ENCODE results near the gene ZNF597.

Gene ZNF597, protein sequence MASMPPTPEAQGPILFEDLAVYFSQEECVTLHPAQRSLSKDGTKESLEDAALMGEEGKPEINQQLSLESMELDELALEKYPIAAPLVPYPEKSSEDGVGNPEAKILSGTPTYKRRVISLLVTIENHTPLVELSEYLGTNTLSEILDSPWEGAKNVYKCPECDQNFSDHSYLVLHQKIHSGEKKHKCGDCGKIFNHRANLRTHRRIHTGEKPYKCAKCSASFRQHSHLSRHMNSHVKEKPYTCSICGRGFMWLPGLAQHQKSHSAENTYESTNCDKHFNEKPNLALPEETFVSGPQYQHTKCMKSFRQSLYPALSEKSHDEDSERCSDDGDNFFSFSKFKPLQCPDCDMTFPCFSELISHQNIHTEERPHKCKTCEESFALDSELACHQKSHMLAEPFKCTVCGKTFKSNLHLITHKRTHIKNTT

DNA sequence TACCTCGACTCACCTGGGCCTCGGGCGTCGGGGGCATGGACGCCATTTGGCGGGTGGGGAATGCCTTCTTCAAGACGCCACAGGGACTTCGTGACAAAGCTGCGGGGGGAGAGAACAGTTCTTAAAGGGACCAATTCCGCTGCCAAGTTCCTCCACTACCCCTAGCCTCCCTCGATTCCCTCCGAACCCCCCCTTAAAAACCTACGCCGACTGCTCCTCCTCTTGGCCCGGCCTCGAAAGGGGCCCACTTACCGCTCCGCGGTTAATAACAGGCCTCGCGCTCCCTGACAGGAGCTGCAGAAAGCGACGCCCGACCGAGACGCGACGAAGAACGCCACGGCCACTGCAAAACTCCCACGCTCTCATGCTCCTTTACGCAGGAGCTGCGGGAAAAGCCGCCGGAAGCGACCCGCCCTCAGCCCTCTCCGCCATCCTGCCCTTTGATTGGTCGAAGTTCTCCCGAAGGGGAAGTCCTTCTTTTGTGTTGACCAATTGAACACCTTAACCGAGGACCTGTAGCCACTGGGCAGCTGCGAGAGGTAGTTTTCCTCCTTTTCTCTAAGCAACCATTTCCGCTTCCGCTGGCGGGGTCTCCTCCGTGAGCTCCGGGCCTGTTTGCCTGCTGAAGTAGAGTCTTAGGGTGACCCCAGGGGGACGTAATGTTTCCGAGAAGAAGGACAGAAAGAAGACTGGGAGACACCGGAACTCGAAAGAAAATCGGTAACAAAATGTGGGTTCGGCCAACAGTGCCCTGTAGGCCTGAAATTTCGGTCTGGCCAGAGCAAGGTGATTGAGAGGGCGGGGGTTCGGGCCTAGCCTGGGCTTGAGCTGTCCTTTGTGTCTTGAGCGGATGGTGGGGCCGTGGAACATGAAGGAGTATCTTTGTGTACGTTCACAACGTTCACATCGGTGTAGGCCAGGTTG, at the start of gene ZNF597, which contains the start of gene NAA60:
TSS of gene ZNF597 (minus strand) at position 397 of the 924 bp plus-strand sequence. CDS start at position 46, 351 bp downstream.
TSS of gene NAA60 (plus strand) at position 573 of the 924 bp plus-strand sequence. CDS start 32,548 bp downstream, outside the sequence.
- in situ Hi-C loops (cut with HindIII; ENCODE audit: low sequenced_read_pairs), result no loop called here

DNA sequence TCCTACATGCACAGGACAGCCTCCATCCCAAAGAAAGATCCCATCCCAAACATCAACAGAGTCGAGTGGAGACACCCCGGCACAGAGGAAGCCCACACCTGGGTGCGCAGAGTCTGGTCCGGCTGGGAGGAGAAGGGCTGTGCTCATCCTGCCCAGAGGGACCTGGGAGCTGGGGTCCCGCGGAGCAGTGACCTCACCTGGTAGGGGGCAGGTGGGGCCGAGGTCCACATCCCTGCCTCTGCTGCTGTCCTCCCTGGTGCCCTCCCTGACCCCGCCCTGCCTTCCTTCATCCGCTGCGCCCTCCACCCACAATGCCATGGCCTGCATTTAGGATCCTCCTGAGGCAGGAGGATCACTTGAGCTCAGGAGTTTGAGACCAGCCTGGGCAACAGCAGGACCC, 49.1 kb upstream of the ZNF597 start:
- in situ Hi-C loops (cut with HindIII; ENCODE audit: low sequenced_read_pairs), result no loop called here

DNA sequence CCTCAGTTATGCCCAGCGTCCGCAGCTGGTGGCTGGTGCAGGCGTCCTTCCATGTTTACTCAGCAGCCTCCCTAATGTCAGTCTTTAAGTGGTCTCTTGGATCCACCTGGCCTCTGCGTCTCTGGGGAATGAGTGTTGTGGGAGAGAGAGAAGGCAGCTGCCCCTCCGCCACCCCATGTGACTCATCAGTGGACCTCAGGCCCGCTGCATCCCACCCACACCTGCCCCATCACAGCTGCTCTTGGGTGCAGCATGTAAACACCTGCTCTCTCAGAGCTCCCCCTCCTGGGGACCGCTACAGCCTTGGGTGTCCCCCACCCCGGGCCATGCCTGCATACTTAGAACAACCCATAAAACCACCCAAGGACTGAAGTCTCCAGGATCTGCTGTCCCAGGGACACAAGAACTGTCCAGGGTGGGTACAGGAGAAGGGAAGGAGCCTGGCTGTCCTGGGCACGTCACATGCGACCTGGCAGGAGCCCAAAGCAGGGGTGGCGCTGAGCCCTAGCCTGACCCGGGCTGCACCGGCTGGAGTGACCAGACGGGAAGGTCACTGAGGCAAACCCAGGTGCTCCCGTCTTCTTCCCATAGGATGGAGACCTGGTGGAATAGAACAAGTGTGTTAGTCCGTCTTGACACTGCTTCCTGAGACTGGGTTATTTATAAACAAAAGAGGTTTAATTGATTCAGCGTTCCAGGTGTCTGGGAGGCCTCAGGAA, 47.8 kb upstream of the ZNF597 start:
- in situ Hi-C loops (cut with HindIII; ENCODE audit: low sequenced_read_pairs), result no loop called here

DNA sequence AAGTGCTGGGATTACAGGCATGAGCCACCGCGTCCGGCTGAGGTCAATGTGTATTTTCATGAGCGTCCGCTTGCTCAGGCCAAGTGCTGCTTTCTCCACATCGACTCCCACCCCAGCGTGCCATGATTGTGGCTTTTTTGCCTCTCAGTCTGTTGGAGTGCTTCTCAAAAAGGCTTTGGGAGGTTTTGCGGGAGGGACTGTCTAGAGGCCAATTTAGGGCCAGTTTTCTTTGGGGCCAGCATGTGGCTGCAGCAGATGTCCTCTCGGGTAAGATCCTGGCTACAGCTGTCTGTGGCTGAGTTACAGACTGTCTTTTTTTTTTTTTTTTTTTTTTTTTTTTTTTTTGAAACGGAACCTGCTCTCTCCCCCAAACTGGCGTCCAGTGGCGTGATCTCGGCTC, 45.5 kb upstream of the ZNF597 start:
- in situ Hi-C loops (cut with HindIII; ENCODE audit: low sequenced_read_pairs), result no loop called here

DNA sequence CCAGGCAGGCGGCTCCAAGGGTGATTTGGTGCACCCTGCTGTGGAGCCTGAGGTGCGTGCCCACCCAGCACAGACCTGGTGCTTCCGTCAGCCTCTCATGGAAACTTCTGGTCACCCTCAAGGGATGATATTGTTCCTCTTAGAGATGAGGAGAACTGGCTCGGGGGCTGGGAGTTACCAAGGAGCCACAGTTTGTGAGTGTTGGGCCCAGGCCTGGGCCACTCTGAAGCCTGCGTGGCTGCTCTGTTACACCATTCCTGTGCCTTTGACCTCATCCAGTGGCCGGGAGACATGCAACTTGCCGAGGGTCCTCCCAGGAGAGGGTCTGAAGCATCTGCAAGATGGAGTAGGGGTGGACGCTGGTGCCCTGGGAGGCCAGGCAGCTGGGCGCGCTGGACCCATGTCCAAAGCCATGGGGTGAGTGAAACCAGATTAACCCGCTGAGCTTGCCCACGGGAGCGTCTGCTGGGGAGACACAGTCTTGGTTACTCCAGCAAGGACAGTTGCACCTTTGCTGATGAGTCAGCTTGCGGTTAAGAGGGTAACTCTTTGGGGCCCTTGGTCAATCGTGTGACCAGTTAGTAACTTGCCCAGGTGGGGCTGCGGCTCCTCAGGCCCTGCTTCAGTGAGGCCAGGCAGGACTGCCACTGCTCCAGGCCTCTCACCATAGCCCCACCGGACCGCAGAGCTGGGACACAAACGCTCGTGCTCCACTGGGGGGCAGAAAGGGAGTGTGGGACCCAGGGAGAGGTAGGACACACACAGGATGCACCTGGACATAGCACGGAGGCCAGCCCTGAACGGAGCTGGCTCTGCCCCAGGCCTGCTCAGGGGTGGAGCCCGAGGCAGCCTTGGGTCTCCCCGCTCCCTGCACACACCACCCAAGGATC, 44.5 kb upstream of the ZNF597 start:
- in situ Hi-C loops (cut with HindIII; ENCODE audit: low sequenced_read_pairs), result no loop called here

DNA sequence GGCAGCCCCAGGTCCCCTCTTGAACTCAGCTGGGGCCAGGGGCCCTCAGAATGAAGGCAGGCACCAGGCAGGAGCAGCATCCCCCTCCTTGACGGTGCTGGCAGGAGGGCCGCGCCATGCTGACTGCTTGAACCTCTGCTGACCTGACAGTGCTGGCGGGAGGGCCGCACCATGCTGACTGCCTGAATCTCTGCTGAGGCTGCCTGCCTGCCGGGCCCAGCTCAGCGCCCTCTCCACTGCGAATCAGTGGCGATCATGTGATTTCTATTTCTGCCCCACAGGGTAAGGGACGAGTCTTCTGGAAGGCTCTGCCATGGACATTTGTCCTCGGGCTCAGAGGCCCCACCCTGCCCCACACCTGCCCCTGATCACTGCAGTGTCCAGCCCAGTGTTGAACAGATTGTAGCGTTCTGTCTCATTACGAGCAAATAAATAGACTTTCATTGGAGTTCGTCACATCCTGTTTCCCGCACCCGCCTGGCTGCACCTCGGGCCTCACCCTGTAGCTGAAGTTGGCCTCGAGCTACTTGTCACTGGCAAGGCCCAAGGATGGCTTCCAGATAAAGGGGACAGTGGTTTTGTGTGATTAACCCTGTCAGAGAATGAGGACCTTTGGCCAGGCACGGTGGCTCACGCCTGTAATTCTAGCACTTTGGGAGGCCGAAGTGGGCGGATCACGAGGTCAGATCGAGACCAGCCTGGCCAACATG, 43.4 kb upstream of the ZNF597 start:
- in situ Hi-C loops (cut with HindIII; ENCODE audit: low sequenced_read_pairs), result no loop called here

DNA sequence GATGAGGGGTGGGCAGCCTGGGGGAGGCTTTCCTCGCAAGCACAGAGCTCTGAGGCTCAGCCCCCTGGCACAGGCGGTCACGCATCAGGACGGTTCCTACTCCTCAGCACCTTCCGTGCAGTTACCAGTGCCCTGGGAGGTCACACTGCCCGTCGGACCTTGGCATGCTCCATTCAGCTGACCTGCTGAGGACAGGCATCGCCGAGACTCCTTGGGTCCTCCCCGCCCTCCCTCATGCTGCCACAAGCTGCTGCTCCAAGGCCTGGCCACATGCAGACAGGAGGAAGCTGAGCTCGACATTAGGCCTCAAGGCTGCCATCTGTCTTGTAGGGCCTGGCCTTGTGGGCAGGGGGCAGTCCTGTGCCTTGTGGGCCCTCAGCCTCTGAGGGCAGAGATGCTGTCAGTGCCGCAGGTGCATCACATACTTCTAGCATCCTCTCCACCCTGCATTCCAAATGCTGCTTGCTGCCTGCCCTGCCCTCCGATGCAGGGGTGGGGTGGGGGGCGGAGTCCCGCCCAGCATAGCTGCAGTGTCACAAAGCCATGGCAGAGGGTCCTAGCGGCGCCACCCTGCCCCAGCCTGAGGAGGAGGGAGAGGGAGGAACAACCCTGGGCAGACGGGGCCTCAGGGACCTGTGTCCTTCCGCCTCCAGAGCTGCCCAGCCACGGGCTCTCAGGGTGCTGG, 42.7 kb upstream of the ZNF597 start:
- in situ Hi-C loops (cut with HindIII; ENCODE audit: low sequenced_read_pairs), result no loop called here

DNA sequence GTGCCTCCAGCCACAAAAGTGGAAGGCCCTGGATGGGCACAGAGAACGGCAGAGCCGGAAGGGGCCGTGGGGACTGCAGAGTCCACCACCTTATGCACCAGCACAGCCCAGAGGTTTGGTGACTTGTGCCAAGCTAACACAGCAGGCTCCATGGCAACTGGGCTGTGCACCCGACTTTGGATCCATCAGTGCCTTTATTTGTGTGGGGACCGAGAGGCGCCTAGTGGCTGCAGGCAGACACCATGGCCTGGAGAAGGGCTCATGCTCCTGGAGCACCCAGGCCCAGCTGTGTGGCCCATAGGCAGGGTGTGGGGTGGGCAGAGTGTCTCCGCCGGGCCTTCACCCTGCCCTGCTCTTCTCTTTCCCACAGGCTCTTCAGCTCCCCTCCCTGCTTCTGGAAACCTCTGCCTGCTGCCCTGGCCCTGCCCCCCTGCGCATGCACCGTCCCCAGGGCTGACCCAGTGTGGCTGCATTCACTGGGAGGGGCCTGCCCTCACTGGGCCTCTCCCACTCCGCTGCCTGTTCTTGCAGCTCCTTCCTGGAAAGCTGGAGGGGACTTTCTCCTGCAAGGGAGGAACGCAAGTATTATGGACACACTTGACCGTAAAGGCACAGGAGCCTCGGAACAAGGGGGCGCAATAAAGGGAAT, 41.9 kb upstream of the ZNF597 start:
- in situ Hi-C loops (cut with HindIII; ENCODE audit: low sequenced_read_pairs), result no loop called here

DNA sequence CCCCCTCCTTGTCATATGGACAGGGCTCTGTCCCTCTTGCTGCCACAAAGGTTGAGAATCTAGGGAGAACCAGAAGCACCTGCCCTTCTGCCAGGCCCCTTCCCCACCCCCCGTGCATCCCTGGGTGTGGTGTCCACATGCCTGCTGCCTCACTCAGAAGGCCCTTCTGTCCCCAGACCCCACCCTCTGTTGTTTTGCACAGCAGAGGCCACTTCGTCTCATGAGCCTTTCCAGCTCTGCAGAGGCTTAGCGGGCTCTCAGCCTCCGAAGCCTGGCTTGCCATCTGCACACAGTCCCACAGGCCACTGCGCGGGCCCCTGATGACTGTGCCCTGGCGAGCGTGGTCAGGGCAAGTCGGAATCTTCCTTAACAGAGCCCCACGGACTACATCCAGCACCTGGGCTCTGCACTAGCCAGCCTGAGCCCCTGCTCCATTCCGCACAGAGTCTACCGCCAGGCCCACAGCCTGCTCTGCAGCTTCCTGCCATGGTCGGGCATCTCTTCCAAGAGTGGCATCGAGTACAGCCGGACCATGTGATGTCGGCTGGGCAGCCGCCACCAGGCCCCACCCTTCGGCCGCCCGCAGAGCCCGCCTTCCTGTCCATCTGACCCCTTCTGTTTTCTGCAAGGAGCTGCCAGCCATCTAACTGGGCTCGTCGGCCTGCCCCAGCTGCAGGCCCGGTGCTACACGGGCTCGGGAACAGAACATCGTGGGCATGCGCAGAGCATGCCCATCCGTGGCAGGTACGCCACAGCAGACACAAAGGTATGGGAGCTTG, 41.2 kb upstream of the ZNF597 start:
- in situ Hi-C loops (cut with HindIII; ENCODE audit: low sequenced_read_pairs), result no loop called here

DNA sequence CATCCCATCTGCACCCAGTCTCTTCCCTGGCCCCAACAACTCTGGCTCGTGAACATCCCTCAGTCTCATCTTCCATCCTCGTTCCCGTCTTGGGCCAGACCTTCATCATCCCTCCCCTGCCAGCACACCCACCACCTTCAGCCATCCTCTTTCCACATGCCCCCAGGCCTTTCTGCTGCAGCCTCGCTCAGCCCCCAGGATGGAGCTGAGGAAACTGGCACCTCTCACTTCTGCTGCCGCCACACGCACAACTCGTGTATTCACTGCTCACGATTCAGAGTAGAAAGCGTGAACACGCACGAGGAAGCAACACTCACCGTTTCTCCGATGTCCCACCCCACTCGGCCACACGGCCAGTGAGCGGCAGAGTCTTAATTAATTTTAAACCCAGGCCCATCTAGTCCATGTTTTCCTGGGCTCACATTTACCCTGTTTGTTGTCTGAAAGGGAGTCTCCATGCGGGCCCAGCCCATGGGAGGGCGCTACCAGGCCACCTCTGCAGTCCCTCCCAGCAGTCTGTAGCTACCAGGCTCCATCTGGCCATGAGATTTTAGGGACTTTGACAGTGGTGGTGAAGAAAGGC, 39.4 kb upstream of the ZNF597 start:
- in situ Hi-C loops (cut with HindIII; ENCODE audit: low sequenced_read_pairs), result no loop called here

DNA sequence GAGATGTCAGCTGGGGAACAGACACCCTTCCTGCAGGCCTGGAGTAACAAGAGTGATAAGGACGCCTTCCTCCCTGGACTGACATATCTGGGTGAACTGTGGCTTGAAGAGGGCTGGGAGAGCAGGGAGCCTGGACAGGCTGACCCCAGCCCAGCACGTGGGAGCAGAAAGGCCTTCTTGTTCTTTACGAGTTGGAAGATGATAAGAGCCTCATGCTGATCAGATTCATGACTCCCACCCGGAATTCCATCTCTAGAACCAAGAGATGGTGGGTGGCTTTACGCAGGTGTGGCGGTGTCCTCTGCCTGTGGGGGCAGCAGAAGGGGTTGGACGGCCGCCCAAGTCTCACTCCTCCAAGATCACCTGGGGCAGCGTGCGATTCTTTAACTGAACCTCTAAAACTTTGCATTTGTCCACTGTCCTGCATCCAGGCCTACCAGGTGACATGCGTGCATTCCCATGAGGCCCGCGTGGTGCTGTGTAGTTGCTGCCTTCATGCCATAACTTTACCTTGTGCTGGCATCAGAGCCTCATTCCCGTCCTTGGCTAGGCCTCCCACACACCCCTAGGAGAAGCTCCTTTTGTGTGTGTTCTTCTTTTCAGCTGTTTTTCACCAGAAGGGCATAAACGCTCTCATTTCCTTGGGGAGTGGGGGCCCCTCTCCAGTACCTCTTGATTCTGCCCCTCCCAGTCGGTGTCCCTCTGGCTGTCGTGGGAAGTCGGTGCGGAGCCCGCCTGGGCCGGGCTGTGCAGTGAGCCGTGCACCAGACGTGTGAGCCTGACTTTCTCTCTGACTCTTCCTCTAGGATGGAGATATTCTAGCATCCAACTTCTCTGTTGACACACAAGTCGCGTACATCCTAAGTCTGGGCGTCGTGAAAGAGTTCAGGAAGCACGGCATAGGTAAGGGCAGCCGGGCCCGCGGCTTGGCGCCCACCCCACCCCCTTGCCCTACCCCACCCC, 38.7 kb upstream of the ZNF597 start:
- in situ Hi-C loops (cut with HindIII; ENCODE audit: low sequenced_read_pairs), result no loop called here

DNA sequence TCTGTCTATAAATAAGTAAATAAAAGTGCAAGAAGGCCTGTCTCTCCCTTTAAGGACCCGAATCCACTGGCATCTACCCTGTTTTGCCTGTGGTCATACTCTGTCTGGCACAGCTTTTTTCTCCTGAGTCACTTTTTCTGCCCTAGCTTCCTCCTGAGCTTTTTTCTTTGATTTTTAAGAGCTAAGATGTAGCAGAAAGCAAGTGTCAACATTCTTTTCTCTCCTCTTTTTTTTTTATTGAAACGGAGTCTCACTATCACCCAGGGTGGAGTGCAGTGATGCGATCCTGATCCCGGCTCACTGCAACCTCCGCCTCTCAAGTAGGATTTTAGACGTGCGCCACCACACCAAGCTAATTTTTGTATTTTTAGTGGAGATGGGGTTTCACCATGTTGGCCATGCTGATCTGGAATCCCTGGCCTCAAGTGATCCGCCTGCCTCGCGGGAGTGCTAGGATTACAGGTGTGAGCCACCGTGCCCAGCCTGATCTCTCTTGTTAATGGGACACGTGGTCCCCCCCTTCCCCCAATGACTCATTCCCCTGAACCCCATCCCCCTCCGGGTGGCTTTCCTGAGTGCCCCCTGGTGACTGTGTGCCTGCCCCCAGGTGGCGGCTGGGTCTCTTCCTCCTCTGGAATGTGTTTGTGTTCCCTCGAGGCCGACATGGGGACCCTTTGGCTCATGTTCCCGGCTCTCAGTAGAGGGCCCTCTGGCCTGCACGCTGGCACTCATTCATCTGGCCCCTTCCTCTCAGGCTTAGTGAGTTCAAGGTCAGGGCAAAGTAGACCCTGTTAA, 37.8 kb upstream of the ZNF597 start:
- in situ Hi-C loops (cut with HindIII; ENCODE audit: low sequenced_read_pairs), result no loop called here

DNA sequence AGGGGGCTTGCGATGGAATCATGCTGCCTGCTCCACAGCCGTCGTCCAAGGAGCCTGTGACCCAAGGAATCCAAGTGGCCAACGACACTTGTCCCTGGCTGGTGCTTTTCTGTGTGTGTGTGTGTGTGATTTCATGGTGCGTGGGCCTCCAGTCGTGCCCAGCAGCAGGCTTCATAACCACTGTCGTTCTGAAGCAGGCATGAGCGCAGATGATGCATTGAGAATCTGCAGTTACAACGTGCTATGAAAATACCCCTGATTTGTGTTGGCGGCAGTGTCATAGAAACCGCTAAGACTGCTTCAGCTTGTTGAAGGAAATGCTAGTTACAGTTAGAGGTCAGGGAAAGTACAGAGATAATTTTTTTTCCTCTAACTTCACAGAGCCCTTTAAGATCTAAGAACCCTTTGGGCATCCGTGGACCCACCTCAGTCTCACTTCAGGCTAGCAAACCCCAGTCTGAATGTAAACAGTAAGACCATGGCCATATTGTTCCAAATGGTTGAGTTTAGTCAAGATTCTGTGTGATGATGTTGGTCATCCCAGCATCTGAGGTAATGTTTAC, 36.4 kb upstream of the ZNF597 start:
- in situ Hi-C loops (cut with HindIII; ENCODE audit: low sequenced_read_pairs), result no loop called here

DNA sequence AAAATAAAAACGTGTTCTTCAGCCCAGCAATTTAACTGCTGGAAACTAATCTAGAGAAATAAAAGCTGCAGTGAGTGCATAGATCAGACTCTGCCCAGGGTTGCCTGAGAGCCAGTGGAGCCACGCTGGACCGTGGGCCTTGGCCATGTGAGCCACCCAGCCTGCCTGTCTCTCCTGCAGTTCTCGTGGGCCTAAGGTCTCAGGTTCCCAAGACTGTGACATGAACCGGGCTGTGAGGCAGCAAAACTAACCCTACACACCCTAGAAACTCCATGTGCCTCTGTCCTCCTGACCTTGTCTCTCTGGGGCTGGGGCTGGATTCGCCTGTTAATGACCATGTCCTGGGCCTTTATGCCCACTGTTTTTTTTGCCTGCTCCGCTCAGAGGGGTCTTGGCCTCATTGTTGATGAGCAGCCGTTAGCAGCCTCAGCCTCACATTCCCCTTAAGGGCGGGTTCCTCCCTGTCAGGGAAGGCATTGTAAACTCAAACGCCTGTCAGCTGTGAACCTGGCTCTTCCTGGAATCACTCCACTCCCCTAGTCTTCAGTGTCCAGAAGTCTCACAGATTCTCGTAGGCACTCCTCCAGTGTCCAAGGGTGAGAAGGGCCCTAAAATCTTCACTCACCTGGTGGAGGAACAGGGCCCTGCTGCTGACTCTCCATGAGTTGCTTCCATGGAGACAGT, 35.1 kb upstream of the ZNF597 start:
- in situ Hi-C loops (cut with HindIII; ENCODE audit: low sequenced_read_pairs), result no loop called here
